Epithelial cell of esophagus (primary cell): ENCODE data around the gene SLC46A2.

ENCODE experiments used
- DNase-seq: peaks from one replicate; pipeline ENCODE4 v3.0.0; 2010; ENCODE audit warnings: low read depth
- H3K4me3 ChIP-seq: 2 replicates; pipeline ENCODE4 v1.5.1; 2011; ENCODE audit warnings: mild to moderate bottlenecking, low read length, control low read depth
- TF ChIP-seq, protein P1 (sequence below): IDR thresholded peaks from 2 replicates; pipeline ENCODE4 v1.5.1; 2011; ENCODE audit warnings: low read depth, mild to moderate bottlenecking, low read length, control low read depth, inconsistent platforms; ENCODE audit not compliant: insufficient read depth; ENCODE audit errors: missing control alignments

SLC46A2 gene

GRCh38 chr9:112900901-112901300, 10.2 kb upstream of the SLC46A2 start:
- TF ChIP-seq, protein P1, sequence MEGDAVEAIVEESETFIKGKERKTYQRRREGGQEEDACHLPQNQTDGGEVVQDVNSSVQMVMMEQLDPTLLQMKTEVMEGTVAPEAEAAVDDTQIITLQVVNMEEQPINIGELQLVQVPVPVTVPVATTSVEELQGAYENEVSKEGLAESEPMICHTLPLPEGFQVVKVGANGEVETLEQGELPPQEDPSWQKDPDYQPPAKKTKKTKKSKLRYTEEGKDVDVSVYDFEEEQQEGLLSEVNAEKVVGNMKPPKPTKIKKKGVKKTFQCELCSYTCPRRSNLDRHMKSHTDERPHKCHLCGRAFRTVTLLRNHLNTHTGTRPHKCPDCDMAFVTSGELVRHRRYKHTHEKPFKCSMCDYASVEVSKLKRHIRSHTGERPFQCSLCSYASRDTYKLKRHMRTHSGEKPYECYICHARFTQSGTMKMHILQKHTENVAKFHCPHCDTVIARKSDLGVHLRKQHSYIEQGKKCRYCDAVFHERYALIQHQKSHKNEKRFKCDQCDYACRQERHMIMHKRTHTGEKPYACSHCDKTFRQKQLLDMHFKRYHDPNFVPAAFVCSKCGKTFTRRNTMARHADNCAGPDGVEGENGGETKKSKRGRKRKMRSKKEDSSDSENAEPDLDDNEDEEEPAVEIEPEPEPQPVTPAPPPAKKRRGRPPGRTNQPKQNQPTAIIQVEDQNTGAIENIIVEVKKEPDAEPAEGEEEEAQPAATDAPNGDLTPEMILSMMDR = no peak
- H3K4me3 ChIP-seq = no peak overlapping the region
- no peak for DNase-seq

- TF ChIP-seq, protein P1 = no peak
- DNase-seq = no peak
- no peak overlapping the region for H3K4me3 ChIP-seq
Observed at GRCh38 chr9:112900488-112900887, 9.8 kb upstream of the SLC46A2 start.

DNA sequence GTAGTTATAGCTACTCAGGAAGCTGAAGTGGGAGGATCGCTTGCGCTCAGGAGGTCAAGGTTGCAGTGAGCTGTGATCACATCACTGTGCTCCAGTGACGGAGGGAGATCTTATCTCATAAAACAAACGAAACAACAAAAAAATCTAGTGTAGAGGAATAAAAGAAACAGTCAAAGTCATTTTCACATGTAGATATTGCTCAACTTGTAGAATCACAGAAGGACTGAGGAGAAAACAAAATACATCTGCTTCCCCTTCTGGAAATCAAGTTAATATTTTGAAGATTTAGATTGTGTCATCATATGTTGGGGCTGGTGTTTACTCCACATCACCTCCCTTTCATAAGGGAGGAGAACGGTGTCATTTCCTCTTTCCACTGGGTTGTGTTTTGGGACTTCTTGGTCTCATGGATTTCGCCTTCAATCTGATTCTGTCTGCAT, 8.2 kb upstream of the SLC46A2 start:
- TF ChIP-seq, protein P1 = no peak
- H3K4me3 ChIP-seq = no peak overlapping the region
- no peak for DNase-seq

GRCh38 chr9:112896131-112896530, 5.5 kb upstream of the SLC46A2 start:
- DNase-seq = no peak
- TF ChIP-seq, protein P1 = no peak
- no peak overlapping the region for H3K4me3 ChIP-seq

- TF ChIP-seq, protein P1 = no peak
- DNase-seq = no peak
- no peak overlapping the region for H3K4me3 ChIP-seq
Observed at GRCh38 chr9:112894699-112895098, 4.0 kb upstream of the SLC46A2 start.

DNA sequence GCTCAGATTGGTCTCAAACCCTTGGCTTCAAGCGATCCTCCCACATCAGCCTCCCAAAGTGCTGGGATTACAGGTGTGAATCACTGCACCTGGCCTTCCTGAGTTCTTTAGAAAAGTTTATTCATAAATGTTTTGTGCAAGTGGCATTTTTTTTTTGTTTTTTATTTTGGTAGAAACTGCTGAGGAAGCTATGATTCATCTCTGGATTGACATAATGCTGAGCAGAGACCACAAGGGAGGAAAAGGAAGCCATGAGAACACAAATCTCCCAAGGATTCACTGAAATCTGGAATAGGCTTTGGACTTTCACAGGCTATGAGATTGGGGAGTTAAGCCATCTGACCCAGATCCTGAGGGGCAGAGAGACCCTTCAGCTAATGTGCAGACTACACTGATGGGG, 3.4 kb upstream of the SLC46A2 start:
- H3K4me3 ChIP-seq = no peak overlapping the region
- DNase-seq = peak; percentile 73
- TF ChIP-seq, protein P1 = no peak

- no peak overlapping the region for H3K4me3 ChIP-seq
- no peak for DNase-seq
- TF ChIP-seq, protein P1 = no peak
Observed at GRCh38 chr9:112892981-112893380, 2.3 kb upstream of the SLC46A2 start.
